HG03060 (cell line): Measurements from ENCODE around the gene ACKR4.
"Not testable (repeated sequence)": the region's sequence is repeated elsewhere in the genome, so short reads cannot be mapped to it uniquely, and the experiment has no call there.

ENCODE experiments used
- ATAC-seq: cut with Tn5 transposase; IDR thresholded peaks from one replicate; pipeline ENCODE4 v1.9.1; 2021; ENCODE audit warnings: low read depth, moderate number of reproducible peaks; ENCODE audit not compliant: unreplicated experiment

Gene ACKR4

GRCh38 chr3:132635052-132635451 lies 38.0 kb downstream of the ACKR4 start:
- no peak for ATAC-seq

GRCh38 chr3:132637590-132637989 lies 40.5 kb downstream of the ACKR4 start:
- no peak for ATAC-seq

- ATAC-seq = no peak
Measured at GRCh38 chr3:132638706-132639105, 41.6 kb downstream of the ACKR4 start.

GRCh38 chr3:132641427-132641826 lies 44.4 kb downstream of the ACKR4 start:
- ATAC-seq = not testable (repeated sequence)

GRCh38 chr3:132641837-132642538 lies 44.9 kb downstream of the ACKR4 start:
- no peak for ATAC-seq

GRCh38 chr3:132642539-132642847 lies 45.4 kb downstream of the ACKR4 start:
- ATAC-seq = no peak

- no peak for ATAC-seq
Measured at GRCh38 chr3:132643366-132643765, 46.3 kb downstream of the ACKR4 start.

GRCh38 chr3:132645058-132645457 lies 48.0 kb downstream of the ACKR4 start:
- no peak for ATAC-seq

GRCh38 chr3:132650153-132650552 lies 53.1 kb downstream of the ACKR4 start:
- ATAC-seq = no peak
